GM19372 (cell line): ENCODE measurements around the gene PIP5K1B.
"Not testable (repeated sequence)": the region's sequence is repeated elsewhere in the genome, so short reads cannot be mapped to it uniquely, and the experiment has no call there.

Experiments used
- ATAC-seq: cut with Tn5 transposase; IDR thresholded peaks from one replicate; pipeline ENCODE4 v1.9.1; 2021; ENCODE audit warnings: mild to moderate bottlenecking, low read depth, moderate library complexity; ENCODE audit not compliant: unreplicated experiment

Gene PIP5K1B

DNA sequence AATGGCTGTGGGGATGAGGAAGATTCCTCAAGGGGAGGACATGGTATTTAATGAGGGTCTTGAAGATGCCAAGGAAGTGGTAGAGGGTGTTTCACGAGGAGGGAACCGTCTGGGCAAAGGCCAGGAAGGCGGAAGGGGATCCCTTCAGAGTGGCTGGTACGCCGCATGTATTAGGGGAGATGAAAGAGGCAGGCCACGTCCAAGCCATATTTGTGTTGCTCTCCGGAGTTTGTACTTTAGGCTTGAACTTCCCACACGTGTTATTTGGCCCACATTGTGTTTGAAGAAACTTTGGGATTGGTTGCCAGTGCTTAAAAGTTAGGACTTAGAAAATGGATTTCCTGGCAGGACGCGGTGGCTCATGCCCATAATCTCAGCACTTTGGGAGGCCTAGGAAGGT, 331.8 kb downstream of the PIP5K1B start:
- no peak for ATAC-seq

DNA sequence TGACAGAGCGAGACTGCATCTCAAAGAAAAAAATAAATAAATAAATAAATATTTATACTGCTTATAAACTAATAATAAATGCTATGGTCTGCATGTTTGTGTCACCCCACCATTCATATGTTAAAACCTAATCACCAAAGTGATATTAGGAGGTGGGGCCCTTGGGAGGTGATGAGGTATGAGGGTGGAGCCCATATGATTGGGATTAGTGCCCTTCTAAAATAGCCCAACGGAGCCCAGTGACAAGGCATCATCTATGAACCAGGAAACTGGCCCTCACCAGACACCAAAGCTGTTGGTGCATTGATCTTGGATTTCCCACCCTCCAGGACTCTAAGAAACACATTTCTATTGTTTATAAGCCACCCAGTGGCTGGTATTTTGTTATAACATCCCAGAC, 335.6 kb downstream of the PIP5K1B start:
- ATAC-seq = no peak

DNA sequence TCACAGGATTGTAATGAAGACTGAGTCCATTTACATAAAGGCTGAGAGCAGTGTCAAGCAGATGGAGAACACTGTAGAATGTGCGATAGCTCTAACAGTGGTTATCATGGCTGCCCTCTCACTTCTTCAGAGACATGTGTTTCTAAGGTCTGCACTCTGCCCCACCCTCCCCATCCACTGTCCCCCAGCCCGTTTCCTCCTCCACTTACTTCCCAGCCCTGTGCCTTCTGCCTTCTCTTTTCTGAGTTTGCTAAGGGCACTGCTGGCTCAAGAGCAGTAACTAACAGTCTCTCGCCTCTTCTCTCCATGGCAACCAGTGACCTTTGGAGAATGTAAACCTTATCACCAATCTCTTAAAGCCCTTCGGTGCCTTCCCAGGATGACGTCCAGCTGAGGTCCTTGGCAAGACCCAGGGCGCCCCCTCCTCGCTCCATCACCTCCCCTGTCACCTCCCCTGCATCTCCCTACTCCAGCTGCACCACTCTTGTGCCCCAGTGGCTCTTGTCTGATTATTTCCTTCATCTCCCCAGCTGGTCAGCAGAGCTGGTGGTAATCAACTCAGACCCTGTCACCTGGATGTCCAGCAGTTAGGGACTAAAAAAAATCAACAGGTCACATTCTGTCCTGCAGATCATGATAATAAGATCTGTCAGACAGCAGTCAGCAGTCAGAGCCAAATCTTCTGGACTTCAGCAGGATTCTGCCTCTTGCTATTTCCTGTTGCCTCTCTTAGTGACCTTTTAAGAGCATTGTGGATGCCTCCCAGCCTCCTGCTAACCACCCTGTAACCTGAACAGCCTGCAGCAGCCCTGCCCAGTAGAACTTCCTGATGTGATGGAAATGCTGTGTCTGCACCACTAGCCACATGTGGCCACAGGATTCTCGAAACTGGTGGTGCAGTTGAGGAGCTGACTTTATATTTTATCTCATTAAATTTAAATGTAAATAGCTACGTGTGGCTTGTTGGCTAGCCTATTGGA, 339.5 kb downstream of the PIP5K1B start:
- no peak for ATAC-seq

DNA sequence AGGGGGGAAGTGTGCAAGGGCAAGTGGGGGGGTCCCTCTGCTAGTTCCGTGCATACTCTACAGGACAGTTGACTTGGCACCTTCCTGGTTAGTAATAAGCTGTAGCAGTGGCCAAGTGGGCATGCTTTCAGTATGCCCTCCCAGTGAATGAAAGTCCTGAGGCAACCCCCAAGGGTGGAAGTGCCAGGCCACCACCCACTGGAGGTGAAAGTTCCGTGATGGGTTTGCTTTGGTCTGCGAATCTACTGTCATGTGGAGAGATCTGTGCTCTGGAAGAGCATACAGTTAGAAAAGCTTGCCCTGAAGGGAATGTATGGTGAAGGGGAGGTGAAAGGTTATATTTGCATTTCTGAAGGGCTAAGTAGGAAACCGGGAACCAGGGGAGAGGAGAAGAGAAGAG, 340.8 kb downstream of the PIP5K1B start:
- no peak for ATAC-seq

DNA sequence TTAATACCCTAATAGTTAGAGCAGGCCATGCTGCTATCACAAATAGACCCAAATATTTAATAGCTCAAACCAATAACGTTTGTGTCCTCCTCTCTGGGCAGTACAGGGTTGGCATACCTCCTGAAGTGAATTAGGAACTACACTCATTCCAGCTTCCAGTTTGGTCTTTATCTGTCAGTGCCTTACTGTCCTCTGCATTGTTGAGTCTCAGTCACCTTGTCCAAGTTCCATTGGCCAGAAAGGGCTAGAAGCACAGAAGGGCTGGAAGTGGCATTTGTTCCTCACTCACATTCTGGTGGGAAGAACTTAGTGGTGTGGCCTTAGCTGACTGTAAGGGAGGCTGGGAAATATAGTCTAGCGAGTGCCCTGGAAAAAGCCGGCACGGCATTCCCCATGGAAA, 341.7 kb downstream of the PIP5K1B start:
- ATAC-seq = no peak

DNA sequence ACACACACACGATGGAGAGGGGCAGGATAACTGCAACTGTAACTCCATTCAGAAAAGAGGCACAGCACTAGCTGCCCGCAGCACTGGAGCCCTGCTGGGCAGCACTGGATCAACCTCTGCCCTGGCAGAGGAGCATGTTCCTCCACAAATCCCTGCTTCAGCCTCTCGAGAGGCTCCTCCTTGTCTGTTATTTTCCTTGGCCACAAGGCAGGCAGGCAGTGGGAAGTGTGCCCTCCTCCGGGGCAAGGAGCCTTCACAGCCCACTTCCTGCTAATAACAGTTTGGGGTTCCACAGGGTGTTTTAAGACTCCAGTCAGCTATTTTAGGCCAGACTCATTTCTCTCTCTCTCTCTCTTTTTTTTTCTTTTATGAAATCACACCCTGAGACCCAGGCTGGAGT, 342.3 kb downstream of the PIP5K1B start:
- no peak for ATAC-seq

DNA sequence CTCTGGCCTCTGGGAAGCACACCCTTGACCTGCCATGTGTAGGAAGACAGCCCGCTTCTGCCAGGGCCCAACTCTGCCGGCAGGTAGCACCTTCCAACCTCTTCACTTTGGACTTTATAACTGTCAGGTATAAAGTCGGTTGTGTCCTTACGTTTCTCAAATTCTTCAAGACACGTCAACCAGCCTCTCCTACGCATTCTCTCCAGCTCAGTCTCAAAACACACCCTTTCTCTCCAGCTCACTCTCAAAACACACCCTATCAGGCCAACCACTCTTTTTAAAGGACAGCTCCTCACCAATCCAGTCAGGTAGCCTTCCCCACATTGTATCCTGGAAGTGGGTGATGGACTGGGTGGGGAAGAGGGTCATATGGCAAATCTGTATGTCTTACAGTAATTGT, 344.1 kb downstream of the PIP5K1B start:
- no peak for ATAC-seq

DNA sequence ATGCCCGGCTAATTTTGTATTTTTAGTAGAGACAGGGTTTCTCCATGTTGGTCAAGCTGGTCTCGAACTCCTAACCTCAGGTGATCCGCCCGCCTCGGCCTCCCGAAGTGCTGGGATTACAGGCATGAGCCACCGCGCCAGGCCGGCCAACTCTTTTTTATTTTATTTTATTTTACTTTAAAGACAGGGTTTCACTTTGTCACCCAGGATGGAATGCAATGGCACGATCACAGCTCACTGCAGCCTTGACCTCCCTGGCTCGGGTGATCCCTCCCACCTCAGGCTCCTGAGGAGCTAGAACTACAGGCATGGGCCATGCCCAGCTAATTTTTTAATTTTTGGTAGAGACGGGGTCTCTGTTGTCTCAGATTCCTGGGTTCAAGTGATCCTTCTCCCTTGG, 345.9 kb downstream of the PIP5K1B start:
- ATAC-seq = not testable (repeated sequence)

DNA sequence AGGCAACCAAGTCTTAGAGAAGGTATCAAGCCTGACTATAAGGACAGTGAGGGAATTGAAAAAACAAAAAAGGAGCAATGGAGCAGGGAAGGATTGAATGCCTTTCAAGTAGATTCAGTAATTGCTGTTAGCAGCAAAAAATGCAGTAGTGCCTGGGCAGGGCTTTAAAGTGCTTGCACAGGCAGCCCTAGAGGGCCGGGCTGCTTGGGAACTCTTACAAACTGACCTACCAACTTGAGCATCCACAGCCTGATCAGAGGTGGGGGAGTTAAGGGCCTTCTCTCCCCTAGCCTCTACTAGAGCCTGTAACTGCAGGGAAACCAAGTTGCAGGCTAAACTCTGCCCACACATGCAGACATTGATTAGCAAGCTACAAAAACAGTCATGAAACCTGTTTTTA, 349.9 kb downstream of the PIP5K1B start:
- ATAC-seq = no peak

DNA sequence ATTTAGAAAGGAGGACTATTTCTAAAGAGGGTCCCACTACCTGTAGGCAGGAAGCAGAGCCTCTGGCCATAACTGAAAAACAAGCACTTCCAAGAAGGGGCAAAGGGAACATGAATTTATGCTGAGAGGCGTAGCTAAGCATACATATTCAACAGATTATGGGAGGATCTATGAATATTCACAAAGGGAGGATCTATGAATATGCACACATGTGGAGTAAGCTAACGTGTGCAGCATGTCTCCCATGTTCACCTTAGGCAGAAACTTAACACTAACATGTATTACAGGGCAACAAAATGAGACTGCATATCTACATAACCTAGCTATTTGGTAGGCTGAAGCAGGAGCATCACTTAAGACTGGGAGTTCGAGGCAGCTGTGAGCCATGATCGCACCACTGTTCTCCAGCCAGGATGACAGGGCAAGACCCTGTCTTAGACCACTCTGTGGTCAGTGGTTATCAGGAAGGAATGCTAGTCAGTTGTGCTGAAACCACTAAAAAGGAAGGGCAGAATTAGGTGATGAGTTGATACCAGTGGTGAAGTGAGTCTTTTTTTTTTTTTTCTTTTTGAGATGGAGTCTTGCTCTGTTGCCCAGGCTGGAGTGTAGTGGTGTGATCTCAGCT, 351.3 kb downstream of the PIP5K1B start:
- no peak for ATAC-seq

DNA sequence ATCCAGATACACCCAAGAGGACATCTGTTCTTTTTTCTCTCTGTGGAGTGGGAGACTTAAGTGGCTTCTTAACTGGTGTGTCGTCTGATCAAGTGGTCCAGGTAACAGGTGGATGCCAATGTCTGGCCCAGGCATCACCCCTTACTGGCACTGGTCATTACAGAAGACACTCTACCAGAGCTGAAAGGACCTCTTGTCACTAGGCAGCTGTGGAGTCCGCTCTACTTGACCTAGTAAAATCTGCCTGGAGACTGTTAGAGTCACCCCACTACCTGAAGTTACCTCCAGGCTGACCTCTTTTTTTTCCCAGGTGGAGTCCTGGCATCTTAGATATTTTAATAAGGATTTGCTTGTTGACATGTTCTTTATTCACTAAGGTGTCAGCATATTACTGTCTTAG, 353.1 kb downstream of the PIP5K1B start:
- no peak for ATAC-seq
